Erythroblast (primary cell): ENCODE results near the gene EPHB2.

ENCODE experiments used
- GATA1 ChIP-seq: IDR thresholded peaks from 2 replicates; pipeline ENCODE4 v1.6.1; 2011; ENCODE audit warnings: low read depth, mild to moderate bottlenecking, control low read depth, low read length, moderate library complexity
- POLR2A ChIP-seq: IDR thresholded peaks from 2 replicates; pipeline ENCODE4 v1.6.1; 2011; ENCODE audit warnings: mild to moderate bottlenecking, low read length

- TF ChIP-seq GATA1 = no peak
- TF ChIP-seq POLR2A = no peak
Measured at GRCh38 chr1:22878626-22879025, 168.0 kb downstream of the EPHB2 start.
